Progenitor cell of endocrine pancreas (in vitro differentiated cells): ENCODE data around the gene TPSD1. TPM values are rescaled to one million over a fixed set of nuclear protein-coding genes. Genes with fewer than 3 reads are reported as not detected.
"Not testable (repeated sequence)": the region's sequence is repeated elsewhere in the genome, so short reads cannot be mapped to it uniquely, and the experiment has no call there.

Experiments
- DNase-seq: peaks from one replicate; pipeline ENCODE4 v3.0.0; 2021; ENCODE audit warnings: low spot score; ENCODE audit not compliant: unreplicated experiment
- H3K27ac Mint-ChIP-seq: 2 replicates; pipeline ENCODE4 v1.8.0; 2021; ENCODE audit warnings: mild to moderate bottlenecking, moderate library complexity, mixed read lengths
- H3K27me3 Mint-ChIP-seq: 2 replicates; pipeline ENCODE4 v1.8.0; 2021; ENCODE audit warnings: mixed read lengths
- H3K36me3 Mint-ChIP-seq: 2 replicates; pipeline ENCODE4 v1.8.0; 2022; ENCODE audit warnings: mixed read lengths; ENCODE audit not compliant: insufficient read depth
- H3K4me1 Mint-ChIP-seq: 2 replicates; pipeline ENCODE4 v1.8.0; 2021; ENCODE audit warnings: low read depth, mixed read lengths
- H3K4me3 Mint-ChIP-seq: 2 replicates; pipeline ENCODE4 v1.8.0; 2021; ENCODE audit warnings: low read depth, mild to moderate bottlenecking, moderate library complexity, mixed read lengths
- H3K9me3 Mint-ChIP-seq: 2 replicates; pipeline ENCODE4 v1.8.0; 2021; ENCODE audit warnings: low read depth, mixed read lengths
- total RNA-seq: library from RNA; stranded (reverse); gene quantifications from 2 replicates; pipeline ENCODE4 v1.2.1, GENCODE V29; 2021
- TF ChIP-seq, protein P1 (sequence below): fragments of 200-600 bp; sonication (generic); IDR thresholded peaks from one replicate; pipeline ENCODE4 v1.5.0; 2021; ENCODE audit warnings: antibody characterized with exemption, mild to moderate bottlenecking; ENCODE audit not compliant: unreplicated experiment

Gene TPSD1
- total RNA-seq, 1 donor from 2014 or later, result not detected

DNA sequence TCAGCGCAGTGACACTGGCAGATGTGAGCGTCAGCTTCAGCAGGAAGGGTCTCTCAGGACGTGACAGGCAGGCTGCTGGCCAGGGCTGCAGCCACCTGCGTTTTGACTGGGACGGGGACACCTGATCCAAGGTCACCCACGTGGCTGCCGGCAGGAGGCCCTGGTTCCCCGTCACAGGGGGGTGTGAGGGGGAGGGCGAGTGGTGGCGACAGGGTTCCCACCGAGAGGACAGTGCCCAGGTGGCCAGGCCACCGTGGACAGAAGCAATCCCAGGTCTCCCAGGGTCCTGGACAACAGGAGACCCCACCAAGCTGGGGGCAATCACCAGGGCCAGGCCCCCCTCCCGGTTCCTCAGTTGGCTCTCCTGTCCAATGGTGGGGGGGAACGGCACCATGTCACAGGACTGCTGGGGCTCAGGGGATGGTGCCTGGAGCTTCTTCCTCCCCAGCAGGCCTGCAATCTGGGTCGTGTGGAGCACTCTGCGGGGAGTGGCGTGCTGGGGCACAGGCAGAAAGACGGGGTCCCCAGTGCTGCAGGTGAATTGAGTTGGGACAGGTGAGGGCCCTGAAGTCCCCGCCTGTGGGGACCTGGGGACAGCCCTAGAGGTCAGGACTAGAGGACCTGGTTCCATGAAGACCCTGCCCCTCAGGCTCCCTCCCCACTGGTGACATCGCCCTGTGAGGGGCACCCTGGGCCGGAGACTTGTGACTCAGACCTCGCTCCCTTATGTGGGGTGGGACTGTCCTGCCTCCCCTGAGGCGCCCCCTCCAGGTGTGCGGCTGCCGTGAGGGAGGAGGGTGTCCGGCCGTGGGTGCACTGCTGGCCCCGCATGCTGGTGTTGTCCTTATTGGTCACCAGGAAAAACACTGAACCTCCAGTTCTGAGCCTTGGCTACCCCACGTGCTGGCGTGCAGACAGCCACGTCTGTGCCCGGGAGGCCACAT, 11.7 kb upstream of the TPSD1 start:
- not testable (repeated sequence) for H3K4me3 Mint-ChIP-seq, H3K4me1 Mint-ChIP-seq, DNase-seq, H3K27ac Mint-ChIP-seq, H3K9me3 Mint-ChIP-seq, H3K36me3 Mint-ChIP-seq
- H3K27me3 Mint-ChIP-seq, result peaks cover 21% of the 10 kb centered on the region

GRCh38 chr16:1244881-1245280, 11.0 kb upstream of the TPSD1 start:
- no peak for DNase-seq
- Mint-ChIP-seq H3K36me3 (no peaks in the 10 kb centered on the region), H3K4me3 (no peak overlapping the region), H3K9me3 (no peaks in the 10 kb centered on the region), H3K4me1 (peaks cover 2% of the 10 kb centered on the region), H3K27ac (no peak overlapping the region), H3K27me3 (peaks cover 21% of the 10 kb centered on the region)
- TF ChIP-seq, protein P1, sequence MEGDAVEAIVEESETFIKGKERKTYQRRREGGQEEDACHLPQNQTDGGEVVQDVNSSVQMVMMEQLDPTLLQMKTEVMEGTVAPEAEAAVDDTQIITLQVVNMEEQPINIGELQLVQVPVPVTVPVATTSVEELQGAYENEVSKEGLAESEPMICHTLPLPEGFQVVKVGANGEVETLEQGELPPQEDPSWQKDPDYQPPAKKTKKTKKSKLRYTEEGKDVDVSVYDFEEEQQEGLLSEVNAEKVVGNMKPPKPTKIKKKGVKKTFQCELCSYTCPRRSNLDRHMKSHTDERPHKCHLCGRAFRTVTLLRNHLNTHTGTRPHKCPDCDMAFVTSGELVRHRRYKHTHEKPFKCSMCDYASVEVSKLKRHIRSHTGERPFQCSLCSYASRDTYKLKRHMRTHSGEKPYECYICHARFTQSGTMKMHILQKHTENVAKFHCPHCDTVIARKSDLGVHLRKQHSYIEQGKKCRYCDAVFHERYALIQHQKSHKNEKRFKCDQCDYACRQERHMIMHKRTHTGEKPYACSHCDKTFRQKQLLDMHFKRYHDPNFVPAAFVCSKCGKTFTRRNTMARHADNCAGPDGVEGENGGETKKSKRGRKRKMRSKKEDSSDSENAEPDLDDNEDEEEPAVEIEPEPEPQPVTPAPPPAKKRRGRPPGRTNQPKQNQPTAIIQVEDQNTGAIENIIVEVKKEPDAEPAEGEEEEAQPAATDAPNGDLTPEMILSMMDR, result no peak

- Mint-ChIP-seq H3K27ac (no peak overlapping the region), H3K4me1 (peaks cover 2% of the 10 kb centered on the region), H3K9me3 (no peaks in the 10 kb centered on the region), H3K27me3 (peaks cover 21% of the 10 kb centered on the region), H3K4me3 (no peak overlapping the region), H3K36me3 (no peaks in the 10 kb centered on the region)
- TF ChIP-seq, protein P1, result no peak
- no peak for DNase-seq
These were observed 10.3 kb upstream of the TPSD1 start for GRCh38 chr16:1245452-1246020.

- not testable (repeated sequence) for H3K27ac Mint-ChIP-seq, H3K4me3 Mint-ChIP-seq, H3K4me1 Mint-ChIP-seq, H3K9me3 Mint-ChIP-seq, H3K36me3 Mint-ChIP-seq, DNase-seq
- H3K27me3 Mint-ChIP-seq, result peaks cover 21% of the 10 kb centered on the region
These were observed 7.8 kb upstream of the TPSD1 start for GRCh38 chr16:1247903-1248537.

DNA sequence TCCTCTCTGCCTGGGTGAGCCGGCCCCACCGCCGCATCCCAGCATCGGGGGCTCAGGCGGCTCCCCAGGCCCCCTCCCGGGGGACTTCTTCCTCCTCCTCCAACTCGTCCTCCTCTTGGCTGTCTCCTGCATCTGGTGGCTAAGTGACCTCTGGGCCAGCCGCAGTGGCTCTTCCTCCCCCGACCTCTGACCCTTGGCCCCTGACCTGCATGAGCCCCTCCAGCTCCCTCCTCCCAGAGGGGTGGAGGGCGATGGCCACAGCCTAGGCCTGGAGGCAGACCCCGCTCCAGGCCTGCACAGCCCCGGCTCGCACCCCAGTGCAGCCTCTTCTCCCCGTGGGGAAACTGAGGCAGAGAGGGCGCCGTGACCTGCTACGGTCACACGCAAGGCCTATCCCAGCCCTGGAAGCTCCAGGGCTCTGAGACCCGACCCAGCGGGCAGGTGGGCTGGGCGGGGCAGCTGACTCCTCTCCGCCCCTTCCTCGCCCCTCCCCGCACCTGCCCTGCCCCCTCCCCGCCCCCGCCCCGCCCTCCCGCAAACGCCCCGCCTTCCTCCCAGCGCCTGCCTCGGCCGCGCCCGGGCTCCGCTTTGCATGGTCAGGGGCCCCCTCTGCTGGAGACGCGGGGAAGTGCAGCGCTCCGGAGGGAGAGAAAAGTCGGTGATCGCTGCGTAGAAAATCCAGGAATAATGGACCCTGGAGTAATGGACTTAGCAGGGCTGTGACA, 6.7 kb upstream of the TPSD1 start:
- H3K9me3 Mint-ChIP-seq, DNase-seq, H3K27ac Mint-ChIP-seq, H3K36me3 Mint-ChIP-seq, H3K4me3 Mint-ChIP-seq, H3K4me1 Mint-ChIP-seq: not testable (repeated sequence)
- H3K27me3 Mint-ChIP-seq, result peaks cover 21% of the 10 kb centered on the region

- not testable (repeated sequence) for H3K36me3 Mint-ChIP-seq, H3K4me1 Mint-ChIP-seq, H3K9me3 Mint-ChIP-seq, DNase-seq, H3K27me3 Mint-ChIP-seq, H3K27ac Mint-ChIP-seq, H3K4me3 Mint-ChIP-seq
These were observed 2.0 kb upstream of the TPSD1 start for GRCh38 chr16:1253701-1254364.

- H3K27me3 Mint-ChIP-seq, H3K4me3 Mint-ChIP-seq, H3K27ac Mint-ChIP-seq, H3K36me3 Mint-ChIP-seq, H3K9me3 Mint-ChIP-seq, H3K4me1 Mint-ChIP-seq, DNase-seq: not testable (repeated sequence)
These were observed 1.0 kb upstream of the TPSD1 start for GRCh38 chr16:1254821-1255220.

GRCh38 chr16:1256296-1256873, 516 bp downstream of the TPSD1 start:
- H3K4me3 Mint-ChIP-seq, H3K9me3 Mint-ChIP-seq, H3K27ac Mint-ChIP-seq, H3K36me3 Mint-ChIP-seq, DNase-seq, H3K4me1 Mint-ChIP-seq: not testable (repeated sequence)
- peaks cover 13% of the 10 kb centered on the region for H3K27me3 Mint-ChIP-seq
